HG03108 (cell line): Measurements from ENCODE around the gene MUC22.

Experiments used
- ATAC-seq: cut with Tn5 transposase; IDR thresholded peaks from one replicate; pipeline ENCODE4 v1.9.1; 2021; ENCODE audit warnings: moderate library complexity; ENCODE audit not compliant: unreplicated experiment

Gene MUC22

DNA sequence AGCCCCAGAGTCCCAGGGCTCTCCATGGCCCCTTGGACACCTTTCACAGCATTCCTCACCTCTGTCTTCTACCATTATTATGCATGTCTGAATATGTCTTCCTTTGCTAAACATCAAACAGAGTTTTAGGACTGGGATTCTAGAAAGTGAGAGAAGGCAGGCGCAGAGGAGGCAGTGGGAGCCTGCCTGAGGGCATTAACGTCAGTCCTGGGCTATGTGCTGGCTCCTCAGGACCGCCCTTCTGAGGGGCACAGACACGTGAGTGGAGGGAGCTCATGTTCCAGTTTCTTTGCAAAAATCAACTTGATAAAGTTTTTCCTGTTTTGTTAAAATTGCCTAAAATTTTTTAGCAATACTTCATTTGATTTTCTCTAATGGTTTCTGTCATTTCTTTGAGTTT, 64.1 kb downstream of the MUC22 start:
- no peak for ATAC-seq

- no peak for ATAC-seq
Measured at GRCh38 chr6:31075528-31075927, 65.3 kb downstream of the MUC22 start.

DNA sequence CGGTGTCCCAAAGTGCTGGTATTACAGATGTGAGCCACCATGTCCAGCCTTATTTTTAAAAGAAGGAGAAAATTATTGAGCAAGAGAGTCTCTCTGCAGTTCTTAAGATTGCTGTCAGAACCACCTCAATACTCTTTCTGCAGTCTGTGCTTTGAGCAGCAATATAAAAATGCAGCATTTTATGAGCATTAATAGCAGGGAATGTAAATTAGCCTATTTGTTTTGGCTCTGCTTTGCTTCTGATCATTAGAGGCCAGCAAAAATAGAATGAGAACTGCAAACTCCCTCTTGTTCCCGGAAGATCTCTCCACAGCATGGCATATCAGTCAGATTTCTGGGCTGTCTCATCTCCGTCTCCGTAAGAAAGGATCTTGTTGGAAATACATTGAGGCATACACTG, 66.3 kb downstream of the MUC22 start:
- ATAC-seq: no peak

GRCh38 chr6:31079656-31080261, 69.5 kb downstream of the MUC22 start:
- ATAC-seq: no peak

GRCh38 chr6:31081872-31082271, 71.6 kb downstream of the MUC22 start:
- ATAC-seq: no peak

GRCh38 chr6:31083742-31084354, 73.6 kb downstream of the MUC22 start:
- no peak for ATAC-seq
